Astrocyte (in vitro differentiated cells and primary cell): Measurements from ENCODE around the gene G6PC1. TPM values are rescaled to one million over a fixed set of nuclear protein-coding genes. Genes with fewer than 3 reads are reported as not detected.

Source experiments
- DNase-seq: peaks from one replicate; pipeline ENCODE4 v3.0.0-alpha.2; 2010; ENCODE audit warnings: low read depth
- FAIRE-seq: peaks from 2 replicates; lab custom pipeline; 2011; peaks lifted over from hg19 to GRCh38; lab: Jason Lieb, UNC
- H2AFZ ChIP-seq: 2 replicates; pipeline ENCODE4 v1.6.0; 2012; ENCODE audit warnings: low read depth, low read length, inconsistent platforms
- H3K27ac ChIP-seq: 2 replicates; pipeline ENCODE4 v1.5.1; 2011; ENCODE audit warnings: low read depth, low read length, inconsistent platforms
- H3K27me3 ChIP-seq: 2 replicates; pipeline ENCODE4 v1.6.0; 2011; ENCODE audit warnings: low read length, inconsistent platforms; ENCODE audit not compliant: insufficient read depth
- H3K36me3 ChIP-seq: 2 replicates; pipeline ENCODE4 v1.5.1; 2011; ENCODE audit warnings: low read length, inconsistent platforms; ENCODE audit not compliant: insufficient read depth
- H3K4me1 ChIP-seq: 2 replicates; pipeline ENCODE4 v1.5.1; 2011; ENCODE audit warnings: low read length, inconsistent platforms; ENCODE audit not compliant: insufficient read depth
- H3K4me2 ChIP-seq: 2 replicates; pipeline ENCODE4 v1.6.0; 2012; ENCODE audit warnings: low read length, inconsistent platforms
- H3K4me3 ChIP-seq: 2 replicates; pipeline ENCODE4 v1.5.1; 2011; ENCODE audit warnings: low read depth, mild to moderate bottlenecking, low read length, inconsistent platforms; ENCODE audit not compliant: insufficient read depth
- H3K79me2 ChIP-seq: 2 replicates; pipeline ENCODE4 v1.6.0; 2012; ENCODE audit warnings: mild to moderate bottlenecking, low read length, inconsistent platforms; ENCODE audit not compliant: insufficient read depth
- H3K9ac ChIP-seq: 2 replicates; pipeline ENCODE4 v1.6.0; 2012; ENCODE audit warnings: mild to moderate bottlenecking, low read length, inconsistent platforms
- H3K9me3 ChIP-seq: 2 replicates; pipeline ENCODE4 v1.5.1; 2012; ENCODE audit warnings: low read depth, mild to moderate bottlenecking, low read length, inconsistent platforms; ENCODE audit not compliant: insufficient read depth
- H4K20me1 ChIP-seq: 2 replicates; pipeline ENCODE4 v1.6.0; 2012; ENCODE audit warnings: low read length, inconsistent platforms; ENCODE audit not compliant: insufficient read depth
- H3K27ac Mint-ChIP-seq: one replicate; pipeline ENCODE4 v1.8.0; 2021; ENCODE audit warnings: mild to moderate bottlenecking, mixed read lengths; ENCODE audit not compliant: unreplicated experiment
- H3K27me3 Mint-ChIP-seq: one replicate; pipeline ENCODE4 v1.8.0; 2021; ENCODE audit warnings: low read depth, mixed read lengths; ENCODE audit not compliant: unreplicated experiment
- H3K36me3 Mint-ChIP-seq: one replicate; pipeline ENCODE4 v1.8.0; 2021; ENCODE audit warnings: low read depth, mixed read lengths; ENCODE audit not compliant: unreplicated experiment
- H3K4me1 Mint-ChIP-seq: one replicate; pipeline ENCODE4 v1.8.0; 2021; ENCODE audit warnings: low read depth, mixed read lengths; ENCODE audit not compliant: unreplicated experiment
- H3K4me3 Mint-ChIP-seq: one replicate; pipeline ENCODE4 v1.8.0; 2021; ENCODE audit warnings: mild to moderate bottlenecking, moderate library complexity, mixed read lengths; ENCODE audit not compliant: unreplicated experiment
- H3K9me3 Mint-ChIP-seq: one replicate; pipeline ENCODE4 v1.8.0; 2021; ENCODE audit warnings: mild to moderate bottlenecking, mixed read lengths; ENCODE audit not compliant: unreplicated experiment
- CTCF ChIP-seq: IDR thresholded peaks from 2 replicates; pipeline ENCODE4 v1.5.1; 2011; ENCODE audit warnings: low read depth, mild to moderate bottlenecking, inconsistent platforms, low read length, moderate library complexity; ENCODE audit not compliant: insufficient read depth
- EZH2 ChIP-seq: IDR thresholded peaks from 2 replicates; pipeline ENCODE4 v1.6.1; 2012; ENCODE audit warnings: mild to moderate bottlenecking, low read length, inconsistent platforms; ENCODE audit not compliant: insufficient read depth
- total RNA-seq: library from RNA; stranded (reverse); gene quantifications from 2 replicates; pipeline ENCODE4 v1.2.1, GENCODE V29; 2021

Gene G6PC1
- total RNA-seq, 1 donor from 2014 or later, result not detected

- Mint-ChIP-seq H3K9me3 (no peaks in the 10 kb centered on the region), H3K27ac (no peak overlapping the region), H3K27me3 (no peaks in the 10 kb centered on the region), H3K4me3 (no peak overlapping the region), H3K36me3 (peaks cover 11% of the 10 kb centered on the region), H3K4me1 (no peaks in the 10 kb centered on the region)
- FAIRE-seq (no peak), DNase-seq (no peak)
- TF ChIP-seq CTCF (no peak), EZH2 (no peak)
- Histone ChIP-seq H2AFZ (no peak overlapping the region), H3K4me1 (no peaks in the 10 kb centered on the region), H4K20me1 (peaks cover 4% of the 10 kb centered on the region), H3K36me3 (peaks cover 7% of the 10 kb centered on the region), H3K79me2 (no peaks in the 10 kb centered on the region), H3K4me3 (no peak overlapping the region), H3K9ac (no peak overlapping the region), H3K27ac (no peak overlapping the region), H3K9me3 (no peaks in the 10 kb centered on the region), H3K4me2 (no peak overlapping the region), H3K27me3 (no peaks in the 10 kb centered on the region)
These were observed 46.2 kb downstream of the G6PC1 start for GRCh38 chr17:42946812-42947211.

GRCh38 chr17:42950044-42950783, 49.6 kb downstream of the G6PC1 start:
- no peaks in the 10 kb centered on the region for H3K27me3 Mint-ChIP-seq

More at GRCh38 chr17:42950044-42950783, 49.6 kb downstream of the G6PC1 start:
- Histone ChIP-seq H3K4me1 (no peaks in the 10 kb centered on the region), H4K20me1 (peaks cover 14% of the 10 kb centered on the region), H3K27me3 (no peaks in the 10 kb centered on the region), H3K27ac (no peak overlapping the region), H3K9me3 (no peaks in the 10 kb centered on the region), H3K79me2 (no peaks in the 10 kb centered on the region), H3K36me3 (peaks cover 26% of the 10 kb centered on the region), H2AFZ (no peak overlapping the region), H3K4me2 (no peak overlapping the region), H3K9ac (no peak overlapping the region), H3K4me3 (no peak overlapping the region)
- H3K4me3 Mint-ChIP-seq, result no peak overlapping the region
- no peak for FAIRE-seq
- no peaks in the 10 kb centered on the region for H3K9me3 Mint-ChIP-seq
- H3K27ac Mint-ChIP-seq, result no peak overlapping the region
- no peaks in the 10 kb centered on the region for H3K4me1 Mint-ChIP-seq
- peaks cover 30% of the 10 kb centered on the region for H3K36me3 Mint-ChIP-seq
- no peak for TF ChIP-seq CTCF
- no peak for TF ChIP-seq EZH2
- DNase-seq, result peak; percentile 36

Other genes with a start within 250 kb of the G6PC1 start
- gene TUBG2, start 241.5 kb upstream of the G6PC1 start, total RNA-seq, result 14.4 and 16.6 TPM in 2 replicates
- 14.1 and 14.5 TPM in 2 replicates for gene PLEKHH3, start 223.8 kb upstream of the G6PC1 start, total RNA-seq
- gene CCR10, start 219.0 kb upstream of the G6PC1 start, total RNA-seq, result 0.65 and 0.84 TPM in 2 replicates
- gene CNTNAP1, start 218.3 kb upstream of the G6PC1 start, total RNA-seq, result 11.4 and 16.4 TPM in 2 replicates
- gene EZH1, start 155.8 kb upstream of the G6PC1 start, total RNA-seq, result 15.2 and 16.9 TPM in 2 replicates
- 6.1 and 6.8 TPM in 2 replicates for gene RAMP2, start 139.6 kb upstream of the G6PC1 start, total RNA-seq
- gene VPS25, start 127.3 kb upstream of the G6PC1 start, total RNA-seq, result 49.5 and 53.2 TPM in 2 replicates
- gene WNK4, start 120.2 kb upstream of the G6PC1 start, total RNA-seq, result 22.8 and 34.8 TPM in 2 replicates
- gene COA3, start 102.1 kb upstream of the G6PC1 start, total RNA-seq, result 31.8 and 34.3 TPM in 2 replicates
- not detected in 2 replicates for gene CNTD1, start 101.9 kb upstream of the G6PC1 start, total RNA-seq
- gene BECN1, start 76.5 kb upstream of the G6PC1 start, total RNA-seq, result 79.8 and 87.6 TPM in 2 replicates
- gene PSME3, start 67.4 kb upstream of the G6PC1 start, total RNA-seq, result 131 and 152 TPM in 2 replicates
- 4.1 and 5.0 TPM in 2 replicates for gene AOC2, start 56.2 kb upstream of the G6PC1 start, total RNA-seq
- 1.1 and 1.5 TPM in 2 replicates for gene AOC3, start 49.6 kb upstream of the G6PC1 start, total RNA-seq
- gene AARSD1, start 63.7 kb downstream of the G6PC1 start, total RNA-seq, result 42.8 and 45.2 TPM in 2 replicates
- 5.1 and 5.8 TPM in 2 replicates for gene PTGES3L, start 79.3 kb downstream of the G6PC1 start, total RNA-seq
- gene RUNDC1, start 79.8 kb downstream of the G6PC1 start, total RNA-seq, result 13.2 and 13.8 TPM in 2 replicates
- gene RPL27, start 97.6 kb downstream of the G6PC1 start, total RNA-seq, result 993 and 1,032 TPM in 2 replicates
- gene IFI35, start 106.0 kb downstream of the G6PC1 start, total RNA-seq, result 60.5 and 72.8 TPM in 2 replicates
- 348 and 413 TPM in 2 replicates for gene VAT1, start 121.6 kb downstream of the G6PC1 start, total RNA-seq
- 1.3 and 2.3 TPM in 2 replicates for gene RND2, start 124.4 kb downstream of the G6PC1 start, total RNA-seq
- gene BRCA1, start 224.6 kb downstream of the G6PC1 start, total RNA-seq, result 3.6 and 6.0 TPM in 2 replicates